ENCODE data around the gene ATAD1.

DNA sequence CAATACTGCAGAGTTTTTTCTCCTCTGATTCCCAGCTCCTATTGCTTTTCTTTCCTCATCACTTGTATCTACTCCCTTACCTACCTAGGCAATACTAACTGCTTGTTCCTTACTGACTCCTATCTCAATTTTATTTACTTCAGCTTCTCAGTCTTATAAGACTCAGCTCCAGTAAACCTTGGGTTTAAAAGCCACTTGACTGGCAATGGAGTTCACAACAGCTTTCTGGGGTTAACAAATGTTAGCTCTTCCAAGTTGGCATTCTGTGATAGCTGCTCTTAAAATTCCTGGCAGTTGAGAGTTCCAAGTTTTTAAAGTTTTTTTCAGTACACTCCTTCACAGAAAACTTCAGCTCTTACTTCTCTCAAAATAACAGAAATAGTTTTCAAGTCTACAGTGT is 14.2 kb downstream of the ATAD1 start:
- TF ChIP-seq, protein P1, sequence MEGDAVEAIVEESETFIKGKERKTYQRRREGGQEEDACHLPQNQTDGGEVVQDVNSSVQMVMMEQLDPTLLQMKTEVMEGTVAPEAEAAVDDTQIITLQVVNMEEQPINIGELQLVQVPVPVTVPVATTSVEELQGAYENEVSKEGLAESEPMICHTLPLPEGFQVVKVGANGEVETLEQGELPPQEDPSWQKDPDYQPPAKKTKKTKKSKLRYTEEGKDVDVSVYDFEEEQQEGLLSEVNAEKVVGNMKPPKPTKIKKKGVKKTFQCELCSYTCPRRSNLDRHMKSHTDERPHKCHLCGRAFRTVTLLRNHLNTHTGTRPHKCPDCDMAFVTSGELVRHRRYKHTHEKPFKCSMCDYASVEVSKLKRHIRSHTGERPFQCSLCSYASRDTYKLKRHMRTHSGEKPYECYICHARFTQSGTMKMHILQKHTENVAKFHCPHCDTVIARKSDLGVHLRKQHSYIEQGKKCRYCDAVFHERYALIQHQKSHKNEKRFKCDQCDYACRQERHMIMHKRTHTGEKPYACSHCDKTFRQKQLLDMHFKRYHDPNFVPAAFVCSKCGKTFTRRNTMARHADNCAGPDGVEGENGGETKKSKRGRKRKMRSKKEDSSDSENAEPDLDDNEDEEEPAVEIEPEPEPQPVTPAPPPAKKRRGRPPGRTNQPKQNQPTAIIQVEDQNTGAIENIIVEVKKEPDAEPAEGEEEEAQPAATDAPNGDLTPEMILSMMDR (IDR thresholded peaks at IDR 0.05; ENCODE audit: low read depth, low read length) = no peak
- no peak for TF ChIP-seq EZH2phosphoT487 (IDR thresholded peaks at IDR 0.05; ENCODE audit: low read depth)
